Erythroblast (primary cell): Measurements from ENCODE around the gene PTPRN2.

Experiments used
- GATA1 ChIP-seq: IDR thresholded peaks from 2 replicates; pipeline ENCODE4 v1.6.1; 2011; ENCODE audit warnings: low read depth, mild to moderate bottlenecking, control low read depth, low read length, moderate library complexity
- POLR2A ChIP-seq: IDR thresholded peaks from 2 replicates; pipeline ENCODE4 v1.6.1; 2011; ENCODE audit warnings: mild to moderate bottlenecking, low read length

- TF ChIP-seq POLR2A (no peak), GATA1 (no peak)
Observed at GRCh38 chr7:157727964-157728615, 859.5 kb downstream of the PTPRN2 start.
